Karpas-422 (cell line): Measurements from ENCODE around the gene CYP24A1. TPM values are rescaled to one million over a fixed set of nuclear protein-coding genes. Genes with fewer than 3 reads are reported as not detected.

ENCODE experiments used
- DNase-seq: peaks from one replicate; pipeline ENCODE4 v3.0.0-alpha.2; 2015
- H2AFZ ChIP-seq: fragments of 200-600 bp; sonication (generic); 2 replicates; pipeline ENCODE4 v1.6.1; 2014; ENCODE audit warnings: antibody characterized with exemption, low read length, mixed read lengths
- H3K27ac ChIP-seq: fragments of 200-600 bp; sonication (generic); 2 replicates; pipeline ENCODE4 v1.5.1; 2014; ENCODE audit warnings: mild to moderate bottlenecking, low read length, moderate library complexity
- H3K27me3 ChIP-seq: fragments of 200-600 bp; sonication (generic); 2 replicates; pipeline ENCODE4 v1.6.1; 2014; ENCODE audit warnings: low read length, mixed read lengths
- H3K36me3 ChIP-seq: fragments of 200-600 bp; sonication (generic); 2 replicates; pipeline ENCODE4 v1.6.1; 2014; ENCODE audit warnings: low read length, mixed read lengths; ENCODE audit not compliant: insufficient read depth
- H3K4me1 ChIP-seq: fragments of 200-600 bp; sonication (generic); 2 replicates; pipeline ENCODE4 v1.6.1; 2014; ENCODE audit warnings: mild to moderate bottlenecking, low read length, mixed read lengths
- H3K4me2 ChIP-seq: fragments of 200-600 bp; sonication (generic); 2 replicates; pipeline ENCODE4 v1.6.1; 2014; ENCODE audit warnings: low read length, low read depth, mild to moderate bottlenecking; ENCODE audit not compliant: poor library complexity, severe bottlenecking
- H3K4me3 ChIP-seq: fragments of 200-600 bp; sonication (generic); 2 replicates; pipeline ENCODE4 v1.5.1; 2014; ENCODE audit warnings: mild to moderate bottlenecking, antibody characterized with exemption, low read length, mixed read lengths
- H3K79me2 ChIP-seq: fragments of 200-600 bp; sonication (generic); 2 replicates; pipeline ENCODE4 v1.6.1; 2014; ENCODE audit warnings: mild to moderate bottlenecking, low read length, mixed read lengths
- H3K9ac ChIP-seq: fragments of 200-600 bp; sonication (generic); 2 replicates; pipeline ENCODE4 v1.6.0; 2014; ENCODE audit warnings: low read length
- H3K9me2 ChIP-seq: fragments of 200-600 bp; sonication (generic), shearing (Covaris generic); replicated peaks from 2 replicates; pipeline ENCODE4 v1.6.0; 2014; ENCODE audit warnings: mild to moderate bottlenecking, low read length, moderate library complexity; ENCODE audit not compliant: insufficient read depth
- H3K9me3 ChIP-seq: fragments of 300-700, 200-600 bp; sonication (generic); 2 replicates; pipeline ENCODE4 v1.6.1; 2014; ENCODE audit warnings: low read length, mixed read lengths
- H4K20me1 ChIP-seq: fragments of 200-600 bp; sonication (generic); 2 replicates; pipeline ENCODE4 v1.6.1; 2014; ENCODE audit warnings: mild to moderate bottlenecking, antibody characterized with exemption, low read length, low read depth; ENCODE audit not compliant: insufficient read depth
- total RNA-seq: library from RNA; depleted of rRNA; stranded (reverse); fragments of >200 nt; shearing (Covaris generic); gene quantifications from 2 replicates; pipeline ENCODE4 v1.2.3, GENCODE V29; 2014; ENCODE audit warnings: low replicate concordance

CYP24A1 gene
- total RNA-seq, 1 experiment from 2014 or later: not detected

- H3K4me1 ChIP-seq: no peaks in the 10 kb centered on the region
- H3K27me3 ChIP-seq: no peaks in the 10 kb centered on the region
- no peaks in the 10 kb centered on the region for H3K9me2 ChIP-seq
- H3K9me3 ChIP-seq: no peaks in the 10 kb centered on the region
- H3K4me2 ChIP-seq: no peak overlapping the region
- H3K27ac ChIP-seq: no peak overlapping the region
- H3K79me2 ChIP-seq: no peaks in the 10 kb centered on the region
- no peak for DNase-seq
- no peak overlapping the region for H3K4me3 ChIP-seq
- H4K20me1 ChIP-seq: no peaks in the 10 kb centered on the region
- no peak overlapping the region for H2AFZ ChIP-seq
- H3K36me3 ChIP-seq: no peaks in the 10 kb centered on the region
- H3K9ac ChIP-seq: no peak overlapping the region
Measured at GRCh38 chr20:54167909-54168872, 5.6 kb downstream of the CYP24A1 start.

- H3K4me3 ChIP-seq: no peak overlapping the region
- no peaks in the 10 kb centered on the region for H4K20me1 ChIP-seq
- no peak overlapping the region for H3K27ac ChIP-seq
- H3K36me3 ChIP-seq: no peaks in the 10 kb centered on the region
- DNase-seq: no peak
- no peak overlapping the region for H3K9ac ChIP-seq
- no peaks in the 10 kb centered on the region for H3K9me3 ChIP-seq
- no peak overlapping the region for H2AFZ ChIP-seq
- H3K27me3 ChIP-seq: no peaks in the 10 kb centered on the region
- no peaks in the 10 kb centered on the region for H3K79me2 ChIP-seq
- H3K4me1 ChIP-seq: no peaks in the 10 kb centered on the region
- no peak overlapping the region for H3K4me2 ChIP-seq
- no peaks in the 10 kb centered on the region for H3K9me2 ChIP-seq
Measured at GRCh38 chr20:54166987-54167662, 6.7 kb downstream of the CYP24A1 start.

GRCh38 chr20:54165803-54166202 is 8.0 kb downstream of the CYP24A1 start:
- no peaks in the 10 kb centered on the region for H3K4me1 ChIP-seq
- no peak overlapping the region for H3K9ac ChIP-seq
- H3K4me2 ChIP-seq: no peak overlapping the region
- H3K36me3 ChIP-seq: no peaks in the 10 kb centered on the region
- no peak overlapping the region for H2AFZ ChIP-seq
- no peaks in the 10 kb centered on the region for H3K79me2 ChIP-seq
- no peak overlapping the region for H3K27ac ChIP-seq
- no peaks in the 10 kb centered on the region for H4K20me1 ChIP-seq
- H3K27me3 ChIP-seq: no peaks in the 10 kb centered on the region
- DNase-seq: no peak
- H3K9me2 ChIP-seq: no peaks in the 10 kb centered on the region
- H3K9me3 ChIP-seq: no peaks in the 10 kb centered on the region
- no peak overlapping the region for H3K4me3 ChIP-seq

- no peak overlapping the region for H3K4me2 ChIP-seq
Measured at GRCh38 chr20:54165014-54165413, 8.8 kb downstream of the CYP24A1 start.

GRCh38 chr20:54163402-54163801 is 10.4 kb downstream of the CYP24A1 start:
- no peaks in the 10 kb centered on the region for H3K27me3 ChIP-seq

More at GRCh38 chr20:54165014-54165413, 8.8 kb downstream of the CYP24A1 start:
- Histone ChIP-seq H3K36me3 (no peaks in the 10 kb centered on the region), H3K4me1 (no peaks in the 10 kb centered on the region), H3K79me2 (no peaks in the 10 kb centered on the region), H2AFZ (no peak overlapping the region), H3K27me3 (no peaks in the 10 kb centered on the region), H3K27ac (no peak overlapping the region), H3K9me2 (no peaks in the 10 kb centered on the region), H3K9me3 (no peaks in the 10 kb centered on the region), H4K20me1 (no peaks in the 10 kb centered on the region), H3K4me3 (no peak overlapping the region), H3K9ac (no peak overlapping the region)
- no peak for DNase-seq

GRCh38 chr20:54162378-54163009 is 11.3 kb downstream of the CYP24A1 start:
- Histone ChIP-seq H2AFZ (no peak overlapping the region), H3K36me3 (no peaks in the 10 kb centered on the region), H3K9me2 (no peaks in the 10 kb centered on the region), H3K27me3 (no peaks in the 10 kb centered on the region), H3K9ac (no peak overlapping the region), H3K4me3 (no peak overlapping the region), H3K9me3 (no peaks in the 10 kb centered on the region), H4K20me1 (no peaks in the 10 kb centered on the region), H3K4me2 (no peak overlapping the region), H3K27ac (no peak overlapping the region), H3K79me2 (no peaks in the 10 kb centered on the region), H3K4me1 (no peaks in the 10 kb centered on the region)
- DNase-seq: no peak

More at GRCh38 chr20:54163402-54163801, 10.4 kb downstream of the CYP24A1 start:
- Histone ChIP-seq H3K36me3 (no peaks in the 10 kb centered on the region), H3K79me2 (no peaks in the 10 kb centered on the region), H3K9ac (no peak overlapping the region), H3K4me1 (no peaks in the 10 kb centered on the region), H2AFZ (no peak overlapping the region), H4K20me1 (no peaks in the 10 kb centered on the region), H3K4me2 (no peak overlapping the region), H3K27ac (no peak overlapping the region), H3K9me3 (no peaks in the 10 kb centered on the region), H3K9me2 (no peaks in the 10 kb centered on the region), H3K4me3 (no peak overlapping the region)
- no peak for DNase-seq

GRCh38 chr20:54161821-54162149 is 12.0 kb downstream of the CYP24A1 start:
- no peaks in the 10 kb centered on the region for H3K9me2 ChIP-seq
- H3K27me3 ChIP-seq: no peaks in the 10 kb centered on the region
- H3K4me2 ChIP-seq: no peak overlapping the region
- no peaks in the 10 kb centered on the region for H3K36me3 ChIP-seq
- no peaks in the 10 kb centered on the region for H3K4me1 ChIP-seq
- H3K27ac ChIP-seq: no peak overlapping the region
- H2AFZ ChIP-seq: no peak overlapping the region
- H3K9ac ChIP-seq: no peak overlapping the region
- H3K9me3 ChIP-seq: no peaks in the 10 kb centered on the region
- H4K20me1 ChIP-seq: no peaks in the 10 kb centered on the region
- DNase-seq: no peak
- H3K79me2 ChIP-seq: no peaks in the 10 kb centered on the region
- no peak overlapping the region for H3K4me3 ChIP-seq
